ENCODE results near the gene SORL1-AS1.

Gene SORL1-AS1

GRCh38 chr11:121391914-121392313 lies 60.9 kb downstream of the SORL1-AS1 start:
- no peak for DNase-seq (ENCODE audit: low read depth)

GRCh38 chr11:121389651-121390050 lies 63.1 kb downstream of the SORL1-AS1 start:
- DNase-seq (ENCODE audit: low read depth) = no peak
